OCI-LY7 (cell line): ENCODE data around the gene WDR46. TPM values are rescaled to one million over a fixed set of nuclear protein-coding genes. Genes with fewer than 3 reads are reported as not detected.

Experiments
- BruUV-seq: library from RNA; stranded (reverse); fragments of 400-500 nt; replicated peaks from 2 replicates; lab custom pipeline; 2021; lab: Mats Ljungman, UMichigan
- CTCF ChIA-PET: fragments of 300-600 bp; sonication (Branson Sonifier 250); formaldehyde crosslinking; loops from one replicate; lab custom pipeline; 2022; ENCODE audit warnings: antibody characterized with exemption; ENCODE audit not compliant: unreplicated experiment; lab: Charles Lee
- POLR2A ChIA-PET: fragments of 300-600 bp; sonication (Branson Sonifier 250); formaldehyde crosslinking; loops from one replicate; lab custom pipeline; 2022; ENCODE audit warnings: antibody characterized with exemption; lab: Charles Lee
- DNase-seq: peaks from one replicate; pipeline ENCODE4 v3.0.0-alpha.2; 2015; ENCODE audit warnings: low spot score
- H2AFZ ChIP-seq: fragments of 200-600 bp; sonication (generic), shearing (Covaris generic); 2 replicates; pipeline ENCODE4 v1.6.1; 2014; ENCODE audit warnings: mild to moderate bottlenecking, antibody characterized with exemption, low read length, moderate library complexity
- H3K27ac ChIP-seq: fragments of 200-600 bp; sonication (generic); 2 replicates; pipeline ENCODE4 v1.5.1; 2014; ENCODE audit warnings: mixed run types, low read depth, mild to moderate bottlenecking, moderate library complexity, low read length, inconsistent platforms; ENCODE audit not compliant: poor library complexity, severe bottlenecking
- H3K36me3 ChIP-seq: fragments of 200-600 bp; sonication (generic); 2 replicates; pipeline ENCODE4 v1.6.1; 2014; ENCODE audit warnings: mild to moderate bottlenecking, antibody characterized with exemption, low read length, moderate library complexity, mixed read lengths; ENCODE audit not compliant: insufficient read depth
- H3K4me1 ChIP-seq: fragments of 200-600 bp; sonication (generic); 2 replicates; pipeline ENCODE4 v1.5.1; 2014; ENCODE audit warnings: mild to moderate bottlenecking, low read length; ENCODE audit not compliant: insufficient read depth, poor library complexity, severe bottlenecking
- H3K4me2 ChIP-seq: fragments of 200-600 bp; sonication (generic); 2 replicates; pipeline ENCODE4 v1.6.1; 2014; ENCODE audit warnings: mild to moderate bottlenecking, low read length
- H3K4me3 ChIP-seq: fragments of 200-600 bp; sonication (generic); 2 replicates; pipeline ENCODE4 v1.5.1; 2014; ENCODE audit warnings: mild to moderate bottlenecking, low read depth, low read length; ENCODE audit not compliant: poor library complexity, severe bottlenecking
- H3K79me2 ChIP-seq: fragments of 200-600 bp; sonication (generic); 2 replicates; pipeline ENCODE4 v1.6.1; 2016; ENCODE audit warnings: low read depth, mild to moderate bottlenecking, low read length, moderate library complexity, mixed read lengths; ENCODE audit not compliant: insufficient read depth
- H3K9me2 ChIP-seq: fragments of 200-600 bp; sonication (generic); 2 replicates; pipeline ENCODE4 v1.6.1; 2016; ENCODE audit warnings: mild to moderate bottlenecking, low read length, mixed read lengths; ENCODE audit not compliant: insufficient read depth
- H3K9me3 ChIP-seq: fragments of 200-600 bp; sonication (generic); 2 replicates; pipeline ENCODE4 v1.6.1; 2014; ENCODE audit warnings: mild to moderate bottlenecking, mixed run types, low read length, mixed read lengths
- H4K20me1 ChIP-seq: fragments of 200-600 bp; sonication (generic); 2 replicates; pipeline ENCODE4 v1.6.1; 2014; ENCODE audit warnings: mild to moderate bottlenecking, antibody characterized with exemption, low read length, moderate library complexity, mixed read lengths; ENCODE audit not compliant: insufficient read depth
- EZH2phosphoT487 ChIP-seq: fragments of 200-600 bp; sonication (generic); IDR thresholded peaks from 2 replicates; pipeline ENCODE4 v1.6.1; 2018; ENCODE audit warnings: low read depth, borderline replicate concordance, mild to moderate bottlenecking, mixed run types, antibody characterized with exemption, low read length, moderate library complexity, mixed read lengths
- intact Hi-C: fragments of 100-400 bp; cut with micrococcal nuclease; formaldehyde crosslinking; loops from one replicate; pipeline ENCODE4 v1.10.0; 2022; ENCODE audit not compliant: unreplicated experiment
- total RNA-seq, 2 experiments: library from RNA; depleted of rRNA in 1 of 2; stranded (reverse); fragments of >200 nt in 1 of 2; shearing (Covaris generic) in 1 of 2; gene quantifications; 2 replicates each; pipeline ENCODE4 v1.2.3, GENCODE V29; 2014 to 2022
- TF ChIP-seq, protein P1 (sequence below): fragments of 200-600 bp; sonication (generic); conservative IDR thresholded peaks from 2 replicates; pipeline ENCODE4 v1.5.1; 2014; ENCODE audit warnings: mild to moderate bottlenecking, antibody characterized with exemption, low read length, moderate library complexity, mixed read lengths

WDR46 gene
- total RNA-seq, 2 experiments from 2014 or later, result 83.3 to 129 TPM

DNA sequence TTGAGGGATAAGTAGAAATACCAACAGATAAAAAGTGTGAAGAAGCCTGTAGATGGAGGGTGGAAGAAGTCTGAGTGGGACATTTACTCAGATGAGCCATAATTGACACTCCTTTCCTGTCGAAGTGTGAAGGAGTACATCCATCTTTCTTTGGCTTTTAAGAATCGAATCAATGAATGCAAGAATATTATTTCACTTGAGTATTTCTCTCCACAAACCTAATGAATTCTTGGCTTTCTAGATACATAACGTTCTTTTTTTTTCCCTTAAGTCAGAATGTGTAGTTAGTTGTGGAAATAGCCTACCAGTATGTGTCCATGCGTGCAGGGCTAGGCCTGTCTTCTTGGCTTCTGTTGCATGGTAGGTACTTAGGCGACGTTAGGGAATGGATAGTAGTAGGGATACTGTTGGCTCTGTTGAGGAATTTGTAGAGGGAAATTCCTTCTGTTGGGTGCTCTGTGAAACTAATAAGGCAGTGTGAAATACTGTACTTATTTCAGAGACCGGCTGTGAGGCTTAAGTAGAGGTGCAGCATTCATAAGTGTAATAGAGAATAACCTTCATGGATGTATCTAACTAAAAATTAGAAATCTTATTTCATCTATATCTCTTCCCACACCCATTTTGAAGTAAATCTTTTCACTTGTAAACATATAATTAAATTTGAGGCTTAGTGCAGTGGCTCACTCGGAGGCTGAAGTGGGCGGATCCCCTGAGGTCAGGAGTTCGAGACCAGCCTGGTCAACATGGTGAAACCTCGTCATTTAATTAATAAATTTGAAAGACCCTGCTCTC is 15.7 kb downstream of the WDR46 start:
- no TSS peak for BruUV-seq
- ChIA-PET POLR2A (no interaction called here), CTCF (no interaction called here)
- H4K20me1 ChIP-seq, result peaks cover 31% of the 10 kb centered on the region
- H2AFZ ChIP-seq, result no peak overlapping the region
- peaks cover 72% of the 10 kb centered on the region for H3K36me3 ChIP-seq
- H3K4me2 ChIP-seq, result peak overlapping the region; percentile 93
- peak overlapping the region; percentile 97 for H3K4me3 ChIP-seq
- H3K79me2 ChIP-seq, result peaks cover 55% of the 10 kb centered on the region
- TF ChIP-seq EZH2phosphoT487, result no peak
- TF ChIP-seq, protein P1, sequence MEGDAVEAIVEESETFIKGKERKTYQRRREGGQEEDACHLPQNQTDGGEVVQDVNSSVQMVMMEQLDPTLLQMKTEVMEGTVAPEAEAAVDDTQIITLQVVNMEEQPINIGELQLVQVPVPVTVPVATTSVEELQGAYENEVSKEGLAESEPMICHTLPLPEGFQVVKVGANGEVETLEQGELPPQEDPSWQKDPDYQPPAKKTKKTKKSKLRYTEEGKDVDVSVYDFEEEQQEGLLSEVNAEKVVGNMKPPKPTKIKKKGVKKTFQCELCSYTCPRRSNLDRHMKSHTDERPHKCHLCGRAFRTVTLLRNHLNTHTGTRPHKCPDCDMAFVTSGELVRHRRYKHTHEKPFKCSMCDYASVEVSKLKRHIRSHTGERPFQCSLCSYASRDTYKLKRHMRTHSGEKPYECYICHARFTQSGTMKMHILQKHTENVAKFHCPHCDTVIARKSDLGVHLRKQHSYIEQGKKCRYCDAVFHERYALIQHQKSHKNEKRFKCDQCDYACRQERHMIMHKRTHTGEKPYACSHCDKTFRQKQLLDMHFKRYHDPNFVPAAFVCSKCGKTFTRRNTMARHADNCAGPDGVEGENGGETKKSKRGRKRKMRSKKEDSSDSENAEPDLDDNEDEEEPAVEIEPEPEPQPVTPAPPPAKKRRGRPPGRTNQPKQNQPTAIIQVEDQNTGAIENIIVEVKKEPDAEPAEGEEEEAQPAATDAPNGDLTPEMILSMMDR, result no peak
- peak; percentile 32 for DNase-seq
- H3K9me2 ChIP-seq, result no peaks in the 10 kb centered on the region
- no peaks in the 10 kb centered on the region for H3K9me3 ChIP-seq
- intact Hi-C loops, result loop anchor here (2.0 kb wide), 1 partner anchor 73 kb away; the partner anchor contains the start of genes RXRB and SLC39A7
- H3K27ac ChIP-seq, result peak overlapping the region; percentile 93
- H3K4me1 ChIP-seq, result peaks cover 59% of the 10 kb centered on the region

DNA sequence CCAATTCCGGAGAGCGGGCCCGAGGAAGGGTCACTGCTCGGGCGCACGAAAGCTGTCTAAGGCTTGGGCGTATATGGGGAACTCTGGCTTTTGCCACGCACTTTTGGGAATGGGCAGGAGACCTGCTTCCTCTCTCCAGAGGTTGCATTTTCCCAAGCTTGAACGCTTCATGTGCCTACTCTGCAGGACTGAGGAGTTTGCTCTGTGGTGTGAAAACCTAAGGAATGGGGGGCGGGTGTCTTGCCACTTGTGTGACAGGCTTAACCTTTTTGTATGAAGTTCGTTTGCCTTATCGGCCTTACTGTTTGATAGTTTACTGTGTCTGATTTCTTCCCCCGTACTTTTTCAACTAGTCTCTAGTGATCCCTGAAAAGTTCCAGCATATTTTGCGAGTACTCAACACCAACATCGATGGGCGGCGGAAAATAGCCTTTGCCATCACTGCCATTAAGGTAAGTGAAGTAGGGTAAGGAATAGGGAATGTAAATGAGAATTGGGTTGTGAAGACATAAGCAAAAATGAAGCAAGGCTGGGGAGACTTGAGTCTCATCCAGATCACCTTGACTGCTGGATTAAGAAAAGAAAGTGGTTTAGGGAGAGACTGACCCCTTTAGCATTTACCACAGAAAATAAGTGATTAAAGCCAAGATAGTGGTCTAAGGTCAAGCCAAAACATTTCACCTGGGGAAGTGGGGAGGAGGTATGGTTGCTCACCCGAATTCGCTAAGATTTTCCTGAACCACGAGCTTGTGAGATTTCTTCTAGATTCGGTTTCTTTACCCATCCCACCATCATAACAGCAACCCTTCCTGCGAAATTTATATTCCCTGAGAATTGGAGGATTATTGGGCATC is 16.5 kb downstream of the WDR46 start:
- H3K79me2 ChIP-seq, result peaks cover 55% of the 10 kb centered on the region
- ChIA-PET CTCF (no interaction called here), POLR2A (interaction anchor here (0.5 to 2.5 kb wide), 10 partner anchors 23 to 1047 kb away, joined by 3 to 19 read pairs (median 4); partner anchors contain the start of gene RGL2)
- DNase-seq, result peak; percentile 25
- H3K36me3 ChIP-seq, result peaks cover 72% of the 10 kb centered on the region
- H3K4me3 ChIP-seq, result peak overlapping the region; percentile 97
- no peaks in the 10 kb centered on the region for H3K9me2 ChIP-seq
- peaks cover 31% of the 10 kb centered on the region for H4K20me1 ChIP-seq
- peak overlapping the region; percentile 93 for H3K4me2 ChIP-seq
- H2AFZ ChIP-seq, result no peak overlapping the region
- no peaks in the 10 kb centered on the region for H3K9me3 ChIP-seq
- BruUV-seq, result TSS peak; percentile 81
- no peak for TF ChIP-seq EZH2phosphoT487
- TF ChIP-seq, protein P1, result no peak
- peak overlapping the region; percentile 93 for H3K27ac ChIP-seq
- peaks cover 51% of the 10 kb centered on the region for H3K4me1 ChIP-seq
- intact Hi-C loops, result loop anchor here (2.0 kb wide), 1 partner anchor 72 kb away; the partner anchor contains the start of genes RXRB and SLC39A7
